Measurements from ENCODE around the gene OR10K2. TPM values are rescaled to one million over a fixed set of nuclear protein-coding genes. Genes with fewer than 3 reads are reported as not detected.

OR10K2 gene, protein sequence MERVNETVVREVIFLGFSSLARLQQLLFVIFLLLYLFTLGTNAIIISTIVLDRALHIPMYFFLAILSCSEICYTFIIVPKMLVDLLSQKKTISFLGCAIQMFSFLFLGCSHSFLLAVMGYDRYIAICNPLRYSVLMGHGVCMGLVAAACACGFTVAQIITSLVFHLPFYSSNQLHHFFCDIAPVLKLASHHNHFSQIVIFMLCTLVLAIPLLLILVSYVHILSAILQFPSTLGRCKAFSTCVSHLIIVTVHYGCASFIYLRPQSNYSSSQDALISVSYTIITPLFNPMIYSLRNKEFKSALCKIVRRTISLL
- not detected in 2 replicates for total RNA-seq

DNA sequence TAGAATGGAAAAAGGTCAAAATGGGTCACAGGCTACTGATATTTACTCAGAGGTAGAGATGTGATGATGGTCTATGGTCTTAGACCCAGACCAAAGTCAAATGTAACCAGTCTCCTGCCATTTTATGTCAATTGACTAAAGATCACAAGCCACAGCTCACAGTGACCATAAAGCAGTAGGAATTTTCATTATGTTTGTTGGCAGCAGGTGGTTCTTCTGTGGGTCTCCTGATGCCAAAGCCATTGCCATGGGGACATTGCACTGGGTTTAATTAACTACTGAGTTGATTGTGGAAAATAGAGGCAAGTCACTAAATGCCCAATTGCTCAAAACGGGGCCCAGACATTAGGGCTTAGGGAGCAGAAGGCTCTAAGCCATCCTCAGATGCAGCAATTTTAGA, at the start of gene OR10K2:
Gene OR10K2, minus strand, starts transcription at position 101 of the 400 bp plus-strand sequence. CDS start 5,371 bp downstream, outside the sequence.

DNA sequence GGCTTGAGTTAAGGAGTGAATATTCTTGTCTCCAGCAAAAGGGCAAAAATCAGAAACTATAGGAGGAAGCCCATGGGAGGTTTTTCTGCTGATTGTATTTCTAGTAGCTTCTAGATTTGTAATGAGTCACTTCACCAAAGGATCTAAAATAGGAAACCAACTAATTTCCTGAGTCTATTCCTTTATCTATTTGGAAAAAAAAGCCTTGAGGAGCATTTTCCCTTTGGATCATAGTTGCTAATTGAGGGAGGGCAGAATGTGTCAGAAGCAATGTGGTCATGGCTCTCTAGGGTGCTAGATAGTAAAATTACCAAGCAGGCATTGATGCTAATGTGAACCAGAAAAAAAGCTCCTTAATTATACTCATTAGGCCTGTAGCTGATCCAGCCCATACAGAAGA, 45.9 kb upstream of the OR10K2 start, which contains the start of gene OR10R2:
Gene OR10R2, plus strand, starts transcription at position 301 of the 400 bp plus-strand sequence. CDS start 106 bp downstream, outside the sequence.

DNA sequence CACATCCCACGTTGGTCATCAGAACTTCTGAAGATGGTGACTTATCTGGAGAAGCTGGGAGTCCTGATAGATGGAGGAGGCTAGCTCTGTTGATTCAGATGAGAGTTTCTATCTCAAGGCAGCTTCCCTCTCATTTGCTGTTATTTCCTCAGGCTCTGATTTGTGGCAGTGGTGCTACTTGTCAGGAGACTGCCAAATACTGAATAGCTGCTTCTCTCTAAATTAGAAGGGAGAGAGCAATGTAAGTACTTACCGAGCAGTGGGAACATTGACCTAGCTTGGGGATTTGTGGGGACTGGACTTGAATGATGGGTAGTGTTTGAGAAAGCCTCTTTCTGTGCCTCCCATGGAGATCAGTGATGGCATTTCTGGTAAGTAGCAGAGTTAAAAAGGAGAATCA, 35.5 kb upstream of the OR10K2 start, which contains the start of gene OR10K1:
Gene OR10K1, plus strand, starts transcription at position 301 of the 400 bp plus-strand sequence. CDS start 3,728 bp downstream, outside the sequence.

DNA sequence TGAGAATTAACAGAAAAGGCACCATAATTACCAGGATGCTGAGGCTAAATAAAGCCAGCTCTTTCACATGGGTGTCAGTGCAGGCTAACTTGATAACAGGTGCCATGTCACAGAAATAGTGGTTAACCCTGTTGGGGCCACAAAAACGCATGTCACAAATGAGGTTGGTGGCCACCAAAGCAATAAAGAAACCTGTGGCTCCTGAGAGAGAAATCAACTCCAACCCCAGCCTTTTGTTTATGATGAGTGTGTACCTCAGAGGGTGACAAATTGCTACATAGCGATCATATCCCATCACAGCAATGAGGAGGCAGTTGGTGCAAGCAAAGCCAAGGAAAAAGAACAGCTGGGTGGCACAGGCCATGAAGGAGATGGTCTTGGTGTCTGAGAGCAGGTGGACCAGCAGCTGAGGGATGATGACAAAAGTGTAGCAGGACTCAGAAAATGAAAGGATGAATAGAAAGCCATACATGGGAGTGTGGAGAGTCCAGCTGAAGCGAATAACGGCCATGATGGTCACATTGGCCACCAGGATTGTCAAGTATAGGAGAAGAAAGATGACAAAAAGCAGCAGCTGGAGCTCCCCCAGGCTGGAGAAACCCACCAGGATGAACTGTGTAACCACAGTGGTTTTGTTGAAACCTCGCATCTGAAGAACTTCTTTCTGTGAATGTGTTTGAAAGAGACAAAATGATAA, 27.1 kb downstream of the OR10K2 start, which contains the start of gene OR10T2:
Gene OR10T2, minus strand, starts transcription at position 649 of the 697 bp plus-strand sequence. Its CDS starts 0 bp downstream, at position 649.

Other genes starting within 250 kb of the OR10K2 start
- gene CD1D, start 245.3 kb downstream of the OR10K2 start, total RNA-seq = 0.67 and 0.89 TPM in 2 replicates
- not detected in 2 replicates for gene CD1A, start 171.8 kb downstream of the OR10K2 start, total RNA-seq
- not detected in 2 replicates for gene CD1C, start 136.3 kb downstream of the OR10K2 start, total RNA-seq
- gene CD1B, start 94.7 kb downstream of the OR10K2 start, total RNA-seq = not detected in 2 replicates
- gene CD1E, start 72.3 kb downstream of the OR10K2 start, total RNA-seq = not detected in 2 replicates
- gene OR10T2, start 26.8 kb downstream of the OR10K2 start, total RNA-seq = not detected in 2 replicates
- gene OR10K1, start 35.6 kb upstream of the OR10K2 start, total RNA-seq = not detected in 2 replicates
- not detected in 2 replicates for gene OR10R2, start 46.0 kb upstream of the OR10K2 start, total RNA-seq
- gene OR6Y1, start 128.2 kb upstream of the OR10K2 start, total RNA-seq = not detected in 2 replicates
- gene OR6P1, start 144.3 kb upstream of the OR10K2 start, total RNA-seq = not detected in 2 replicates
- not detected in 2 replicates for gene OR10X1, start 153.7 kb upstream of the OR10K2 start, total RNA-seq
- gene OR10Z1, start 179.0 kb upstream of the OR10K2 start, total RNA-seq = not detected in 2 replicates

Measured in bronchus fibroblast of lung (primary cell).